ENCODE results near the gene CEP83.

DNA sequence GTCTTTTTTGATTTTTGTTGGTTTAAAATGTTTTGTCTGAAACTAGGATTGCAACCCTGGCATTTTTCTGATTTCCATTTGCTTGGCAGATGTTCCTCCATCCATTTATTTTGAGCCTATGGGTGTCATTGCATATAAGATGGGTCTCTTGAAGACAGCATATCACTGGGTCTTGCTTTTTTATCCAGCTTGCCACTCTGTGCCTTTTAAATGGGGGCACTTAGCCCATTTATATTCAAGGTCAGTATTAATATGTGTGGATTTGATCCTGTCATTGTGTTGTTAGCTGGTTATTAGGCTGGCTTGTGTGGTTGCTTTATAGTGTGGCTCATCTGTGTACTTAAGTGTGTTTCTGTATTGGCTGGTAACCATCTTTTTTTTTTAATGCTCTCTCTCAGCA lies 139.6 kb downstream of the CEP83 start:
- no peak for TF ChIP-seq CTCF (IDR thresholded peaks at IDR 0.05)
- TF ChIP-seq RXRA (IDR thresholded peaks at IDR 0.05; ENCODE audit: borderline replicate concordance, low read depth): no peak
- no peak for TF ChIP-seq RAD21 (IDR thresholded peaks at IDR 0.05; ENCODE audit: low read length)
- no peak for TF ChIP-seq SMC3 (IDR thresholded peaks at IDR 0.05; ENCODE audit: low read depth, low read length)
- TF ChIP-seq TEAD4 (IDR thresholded peaks at IDR 0.05; ENCODE audit: borderline replicate concordance, insufficient read depth): no peak
- TF ChIP-seq POLR2AphosphoS5 (IDR thresholded peaks at IDR 0.05; ENCODE audit: low read depth, low read length): no peak
- TF ChIP-seq, protein P1, sequence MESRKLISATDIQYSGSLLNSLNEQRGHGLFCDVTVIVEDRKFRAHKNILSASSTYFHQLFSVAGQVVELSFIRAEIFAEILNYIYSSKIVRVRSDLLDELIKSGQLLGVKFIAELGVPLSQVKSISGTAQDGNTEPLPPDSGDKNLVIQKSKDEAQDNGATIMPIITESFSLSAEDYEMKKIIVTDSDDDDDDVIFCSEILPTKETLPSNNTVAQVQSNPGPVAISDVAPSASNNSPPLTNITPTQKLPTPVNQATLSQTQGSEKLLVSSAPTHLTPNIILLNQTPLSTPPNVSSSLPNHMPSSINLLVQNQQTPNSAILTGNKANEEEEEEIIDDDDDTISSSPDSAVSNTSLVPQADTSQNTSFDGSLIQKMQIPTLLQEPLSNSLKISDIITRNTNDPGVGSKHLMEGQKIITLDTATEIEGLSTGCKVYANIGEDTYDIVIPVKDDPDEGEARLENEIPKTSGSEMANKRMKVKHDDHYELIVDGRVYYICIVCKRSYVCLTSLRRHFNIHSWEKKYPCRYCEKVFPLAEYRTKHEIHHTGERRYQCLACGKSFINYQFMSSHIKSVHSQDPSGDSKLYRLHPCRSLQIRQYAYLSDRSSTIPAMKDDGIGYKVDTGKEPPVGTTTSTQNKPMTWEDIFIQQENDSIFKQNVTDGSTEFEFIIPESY (IDR thresholded peaks at IDR 0.05; ENCODE audit: borderline replicate concordance, low read depth): no peak
- TF ChIP-seq PBX3 (IDR thresholded peaks at IDR 0.05): no peak
- no peak for TF ChIP-seq YY1 (IDR thresholded peaks at IDR 0.05; ENCODE audit: low read depth)
- TF ChIP-seq MAX (IDR thresholded peaks at IDR 0.05; ENCODE audit: low read depth): no peak
- no peak for TF ChIP-seq USF2 (IDR thresholded peaks at IDR 0.05; ENCODE audit: borderline replicate concordance, low read depth, low read length)
- TF ChIP-seq, protein P2, sequence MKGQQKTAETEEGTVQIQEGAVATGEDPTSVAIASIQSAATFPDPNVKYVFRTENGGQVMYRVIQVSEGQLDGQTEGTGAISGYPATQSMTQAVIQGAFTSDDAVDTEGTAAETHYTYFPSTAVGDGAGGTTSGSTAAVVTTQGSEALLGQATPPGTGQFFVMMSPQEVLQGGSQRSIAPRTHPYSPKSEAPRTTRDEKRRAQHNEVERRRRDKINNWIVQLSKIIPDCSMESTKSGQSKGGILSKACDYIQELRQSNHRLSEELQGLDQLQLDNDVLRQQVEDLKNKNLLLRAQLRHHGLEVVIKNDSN (IDR thresholded peaks at IDR 0.05; ENCODE audit: borderline replicate concordance, low read depth): no peak
- no peak for TF ChIP-seq EP300 (IDR thresholded peaks at IDR 0.05; ENCODE audit: borderline replicate concordance in 1 of 2, low read depth in 1 of 2, low read length in 1 of 2)
- TF ChIP-seq EZH2phosphoT487 (IDR thresholded peaks at IDR 0.05; ENCODE audit: borderline replicate concordance, low read depth): no peak

All from SK-N-SH (cell line).